ENCODE results near the gene SYT14.
A peak's percentile ranks its signal among the peaks of the same experiment; 100 is the strongest.
"Not testable (repeated sequence)": the region's sequence is repeated elsewhere in the genome, so short reads cannot be mapped to it uniquely, and the experiment has no call there.

SYT14 gene

GRCh38 chr1:210123924-210124589 is 186.0 kb downstream of the SYT14 start:
- no peak for DNase-seq

- DNase-seq: no peak
Measured at GRCh38 chr1:210124736-210125135, 186.7 kb downstream of the SYT14 start.

GRCh38 chr1:210125143-210125542 is 187.1 kb downstream of the SYT14 start:
- DNase-seq: no peak

GRCh38 chr1:210129092-210129491 is 191.1 kb downstream of the SYT14 start:
- DNase-seq: no peak

GRCh38 chr1:210129759-210130158 is 191.7 kb downstream of the SYT14 start:
- no peak for DNase-seq

GRCh38 chr1:210132582-210132981 is 194.6 kb downstream of the SYT14 start:
- DNase-seq: no peak

GRCh38 chr1:210143465-210144062 is 205.5 kb downstream of the SYT14 start:
- DNase-seq: peak; percentile 21

GRCh38 chr1:210144736-210145135 is 206.7 kb downstream of the SYT14 start:
- no peak for DNase-seq

- DNase-seq: no peak
Measured at GRCh38 chr1:210151052-210151672, 213.1 kb downstream of the SYT14 start.

- DNase-seq: no peak
Measured at GRCh38 chr1:210159211-210159610, 221.2 kb downstream of the SYT14 start.

- DNase-seq: no peak
Measured at GRCh38 chr1:210170220-210170619, 232.2 kb downstream of the SYT14 start.

- no peak for DNase-seq
Measured at GRCh38 chr1:210174133-210174532, 236.1 kb downstream of the SYT14 start.

- DNase-seq: no peak
Measured at GRCh38 chr1:210185063-210185462, 247.0 kb downstream of the SYT14 start.

- DNase-seq: not testable (repeated sequence)
Measured at GRCh38 chr1:210187849-210188606, 250.0 kb downstream of the SYT14 start.

- DNase-seq: no peak
Measured at GRCh38 chr1:210189426-210189825, 251.4 kb downstream of the SYT14 start.

GRCh38 chr1:210195635-210196160 is 257.7 kb downstream of the SYT14 start:
- DNase-seq: no peak

- DNase-seq: not testable (repeated sequence)
Measured at GRCh38 chr1:210196266-210196665, 258.2 kb downstream of the SYT14 start.

GRCh38 chr1:210198840-210199239 is 260.8 kb downstream of the SYT14 start:
- DNase-seq: no peak

- DNase-seq: no peak
Measured at GRCh38 chr1:210200124-210200736, 262.2 kb downstream of the SYT14 start.

GRCh38 chr1:210201681-210202080 is 263.7 kb downstream of the SYT14 start:
- DNase-seq: no peak

- no peak for DNase-seq
Measured at GRCh38 chr1:210207597-210208450, 269.8 kb downstream of the SYT14 start.

GRCh38 chr1:210213335-210213734 is 275.3 kb downstream of the SYT14 start:
- DNase-seq: no peak
